NCI-H2227 (cell line): ENCODE measurements around the gene GNAS-AS1.
"Not testable (repeated sequence)": the region's sequence is repeated elsewhere in the genome, so short reads cannot be mapped to it uniquely, and the experiment has no call there.

Experiments
- DNase-seq: peaks from one replicate; lab custom pipeline; 2025; ENCODE audit not compliant: unreplicated experiment; lab: John Stamatoyannopoulos, UW

The GNAS-AS1 gene

GRCh38 chr20:58837717-58838116 lies 13.0 kb downstream of the GNAS-AS1 start:
- DNase-seq = no peak

GRCh38 chr20:58836616-58837204 lies 14.0 kb downstream of the GNAS-AS1 start:
- DNase-seq = no peak

- DNase-seq = no peak
Observed at GRCh38 chr20:58835231-58835630, 15.5 kb downstream of the GNAS-AS1 start.

- peak; percentile 45 for DNase-seq
Observed at GRCh38 chr20:58833921-58834320, 16.8 kb downstream of the GNAS-AS1 start.

- no peak for DNase-seq
Observed at GRCh38 chr20:58832457-58832856, 18.2 kb downstream of the GNAS-AS1 start.

- DNase-seq = no peak
Observed at GRCh38 chr20:58829531-58829941, 21.2 kb downstream of the GNAS-AS1 start.

- not testable (repeated sequence) for DNase-seq
Observed at GRCh38 chr20:58828804-58829203, 21.9 kb downstream of the GNAS-AS1 start.

GRCh38 chr20:58828136-58828535 lies 22.6 kb downstream of the GNAS-AS1 start:
- DNase-seq = no peak

- no peak for DNase-seq
Observed at GRCh38 chr20:58826271-58826670, 24.4 kb downstream of the GNAS-AS1 start.

- no peak for DNase-seq
Observed at GRCh38 chr20:58825450-58825849, 25.3 kb downstream of the GNAS-AS1 start.

- no peak for DNase-seq
Observed at GRCh38 chr20:58824843-58825242, 25.9 kb downstream of the GNAS-AS1 start.

- no peak for DNase-seq
Observed at GRCh38 chr20:58822748-58823730, 27.7 kb downstream of the GNAS-AS1 start.

GRCh38 chr20:58822149-58822548 lies 28.6 kb downstream of the GNAS-AS1 start:
- no peak for DNase-seq

GRCh38 chr20:58820515-58820914 lies 30.2 kb downstream of the GNAS-AS1 start:
- not testable (repeated sequence) for DNase-seq

- DNase-seq = no peak
Observed at GRCh38 chr20:58819921-58820320, 30.8 kb downstream of the GNAS-AS1 start.

- DNase-seq = no peak
Observed at GRCh38 chr20:58818586-58819285, 32.0 kb downstream of the GNAS-AS1 start.

GRCh38 chr20:58817748-58818147 lies 33.0 kb downstream of the GNAS-AS1 start:
- DNase-seq = no peak

GRCh38 chr20:58816957-58817651 lies 33.6 kb downstream of the GNAS-AS1 start:
- no peak for DNase-seq

GRCh38 chr20:58816051-58816450 lies 34.7 kb downstream of the GNAS-AS1 start:
- no peak for DNase-seq

GRCh38 chr20:58815448-58815847 lies 35.3 kb downstream of the GNAS-AS1 start:
- no peak for DNase-seq

GRCh38 chr20:58813369-58813768 lies 37.3 kb downstream of the GNAS-AS1 start:
- no peak for DNase-seq
